GM12875 (cell line): ENCODE data around the gene LMO2.
"Not testable (repeated sequence)": the region's sequence is repeated elsewhere in the genome, so short reads cannot be mapped to it uniquely, and the experiment has no call there.

ENCODE experiments used
- H3K4me3 ChIP-seq: one replicate; pipeline ENCODE4 v1.5.1; 2011; ENCODE audit warnings: low read depth, low read length, control low read depth
- TF ChIP-seq, protein P1 (sequence below): IDR thresholded peaks from 2 replicates; pipeline ENCODE4 v1.5.1; 2011; ENCODE audit warnings: low read depth, mild to moderate bottlenecking, control low read depth, inconsistent platforms, low read length, moderate library complexity, borderline replicate concordance; ENCODE audit not compliant: insufficient read depth

The LMO2 gene

DNA sequence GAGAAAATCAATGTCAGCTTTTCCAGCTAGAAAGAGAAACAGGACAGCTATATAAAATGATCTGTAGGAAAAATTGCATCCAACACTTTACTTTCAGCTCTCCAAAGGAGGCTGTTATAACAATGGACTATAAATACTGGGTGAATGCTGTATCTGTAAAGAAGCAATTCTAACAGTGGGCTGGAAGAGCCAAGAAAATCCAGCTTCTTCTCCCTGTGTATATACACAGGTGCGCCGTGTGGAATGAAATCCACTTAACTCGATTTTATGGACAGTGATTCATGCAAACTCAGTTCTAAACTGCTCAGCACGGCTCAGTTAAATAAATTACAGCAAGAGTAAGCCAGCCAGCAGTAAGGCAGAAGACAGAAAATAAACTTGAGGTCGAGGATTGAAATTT, 32.5 kb upstream of the LMO2 start:
- no peak overlapping the region for H3K4me3 ChIP-seq
- TF ChIP-seq, protein P1, sequence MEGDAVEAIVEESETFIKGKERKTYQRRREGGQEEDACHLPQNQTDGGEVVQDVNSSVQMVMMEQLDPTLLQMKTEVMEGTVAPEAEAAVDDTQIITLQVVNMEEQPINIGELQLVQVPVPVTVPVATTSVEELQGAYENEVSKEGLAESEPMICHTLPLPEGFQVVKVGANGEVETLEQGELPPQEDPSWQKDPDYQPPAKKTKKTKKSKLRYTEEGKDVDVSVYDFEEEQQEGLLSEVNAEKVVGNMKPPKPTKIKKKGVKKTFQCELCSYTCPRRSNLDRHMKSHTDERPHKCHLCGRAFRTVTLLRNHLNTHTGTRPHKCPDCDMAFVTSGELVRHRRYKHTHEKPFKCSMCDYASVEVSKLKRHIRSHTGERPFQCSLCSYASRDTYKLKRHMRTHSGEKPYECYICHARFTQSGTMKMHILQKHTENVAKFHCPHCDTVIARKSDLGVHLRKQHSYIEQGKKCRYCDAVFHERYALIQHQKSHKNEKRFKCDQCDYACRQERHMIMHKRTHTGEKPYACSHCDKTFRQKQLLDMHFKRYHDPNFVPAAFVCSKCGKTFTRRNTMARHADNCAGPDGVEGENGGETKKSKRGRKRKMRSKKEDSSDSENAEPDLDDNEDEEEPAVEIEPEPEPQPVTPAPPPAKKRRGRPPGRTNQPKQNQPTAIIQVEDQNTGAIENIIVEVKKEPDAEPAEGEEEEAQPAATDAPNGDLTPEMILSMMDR = no peak

DNA sequence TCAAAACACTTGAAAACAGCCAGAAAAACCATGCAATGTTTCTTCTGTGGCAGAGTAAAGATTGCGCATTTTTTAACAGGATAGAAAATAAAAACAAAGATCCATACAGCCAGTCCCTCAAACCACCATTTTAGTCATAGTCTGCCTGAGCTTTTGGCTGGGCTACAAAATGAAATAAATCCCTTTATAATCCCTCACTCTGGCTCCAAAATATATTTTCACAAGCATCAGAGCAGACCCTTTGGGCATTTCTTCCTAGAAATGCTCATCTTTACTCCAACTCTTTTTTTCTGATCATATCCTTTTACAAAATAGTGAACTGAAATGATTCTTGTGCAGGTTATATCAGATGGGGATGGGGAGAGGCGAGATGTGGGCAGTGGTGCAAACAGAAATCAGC, 31.8 kb upstream of the LMO2 start:
- no peak overlapping the region for H3K4me3 ChIP-seq
- TF ChIP-seq, protein P1 = no peak

DNA sequence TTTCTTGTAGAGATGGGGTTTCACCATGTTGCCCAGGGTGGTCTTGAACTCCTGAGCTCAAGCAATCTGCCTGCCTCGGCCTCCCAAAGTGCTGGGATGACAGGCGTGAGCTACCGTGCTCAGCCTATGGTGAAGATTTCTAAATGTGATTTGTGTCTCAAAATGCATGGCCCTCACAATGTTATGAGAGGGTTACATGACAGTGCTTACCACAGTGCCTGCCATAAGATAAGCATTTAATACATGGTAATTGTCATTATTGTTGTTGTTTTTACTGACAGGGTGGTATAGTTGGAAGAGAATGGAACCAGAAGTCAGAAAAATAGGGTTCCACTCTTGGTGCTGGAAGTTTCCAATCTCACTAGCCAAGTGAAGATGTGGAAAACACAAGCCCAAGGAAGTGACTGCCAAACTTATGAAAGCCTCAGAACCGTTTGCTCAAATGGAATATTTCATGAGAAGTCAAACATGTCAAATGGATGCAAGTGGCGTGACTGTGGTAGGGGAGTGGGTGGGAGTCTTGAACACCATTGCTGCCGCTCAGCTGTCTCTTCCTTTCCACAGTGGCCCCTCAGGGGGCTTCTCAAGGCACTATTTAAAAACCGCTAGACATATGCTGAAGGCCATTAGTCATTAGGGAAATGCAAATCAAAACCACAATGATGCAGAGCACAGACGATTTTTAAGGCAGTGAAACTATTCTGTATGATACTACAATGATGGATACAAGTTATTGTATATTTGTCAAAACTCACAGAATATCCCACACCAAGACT, 29.1 kb upstream of the LMO2 start:
- TF ChIP-seq, protein P1 = no peak
- H3K4me3 ChIP-seq = no peak overlapping the region

DNA sequence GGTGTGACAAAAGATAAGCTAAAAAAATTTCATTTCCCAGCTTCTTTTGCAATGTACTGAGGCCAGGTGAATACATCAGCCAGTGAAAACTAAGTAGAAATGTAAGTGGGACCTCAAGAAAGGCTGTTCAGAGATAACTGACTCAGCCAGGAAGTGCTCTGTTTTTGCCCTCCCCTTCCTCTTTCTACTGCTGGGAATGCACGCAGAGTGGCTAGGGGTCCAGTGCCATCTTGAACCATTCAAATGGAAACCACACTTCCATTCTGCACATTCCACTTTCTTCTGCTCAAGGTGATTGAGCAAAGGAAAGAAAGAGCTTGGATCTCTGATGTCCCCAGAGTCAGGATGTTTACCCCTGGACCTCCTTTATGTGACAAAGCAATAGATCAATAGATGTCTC, 27.8 kb upstream of the LMO2 start:
- no peak overlapping the region for H3K4me3 ChIP-seq
- TF ChIP-seq, protein P1 = no peak

DNA sequence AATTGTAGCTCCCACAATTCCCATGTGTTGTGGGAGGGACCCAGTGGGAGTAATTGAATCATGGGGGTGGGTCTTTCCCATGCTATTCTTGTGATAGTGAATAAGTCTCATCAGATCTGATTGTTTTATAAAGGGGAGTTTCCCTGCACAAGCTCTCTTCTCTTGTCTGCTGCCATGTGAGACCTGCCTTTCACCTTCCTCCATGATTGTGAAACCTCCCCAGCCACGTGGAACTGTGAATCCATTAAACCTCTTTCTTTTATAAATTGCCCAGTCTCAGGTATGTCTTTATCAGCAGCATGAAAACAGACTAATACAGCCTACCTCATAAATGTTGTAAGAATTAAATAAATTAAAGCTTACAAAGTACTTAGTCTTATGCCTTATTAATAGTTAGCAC, 25.5 kb upstream of the LMO2 start:
- H3K4me3 ChIP-seq = not testable (repeated sequence)

DNA sequence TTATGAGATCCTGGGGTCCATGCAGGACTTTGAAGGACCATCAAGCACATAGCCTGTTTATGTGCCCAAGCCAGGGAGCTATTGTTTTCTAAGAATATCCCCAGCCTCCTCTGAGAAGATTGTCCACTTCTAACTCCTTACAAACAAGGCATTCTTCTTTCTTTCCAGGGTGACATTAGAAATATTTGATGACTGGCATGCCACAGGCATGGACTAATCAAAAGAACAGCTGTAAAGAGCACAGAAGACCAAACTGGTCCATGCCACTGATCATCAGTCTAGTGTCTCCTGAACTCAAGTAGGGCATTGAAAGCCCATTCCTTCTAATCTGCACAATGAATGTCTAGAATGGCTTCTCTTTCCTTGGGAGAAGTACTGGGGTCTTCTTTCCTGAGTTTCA, 24.9 kb upstream of the LMO2 start:
- TF ChIP-seq, protein P1 = no peak
- no peak overlapping the region for H3K4me3 ChIP-seq

DNA sequence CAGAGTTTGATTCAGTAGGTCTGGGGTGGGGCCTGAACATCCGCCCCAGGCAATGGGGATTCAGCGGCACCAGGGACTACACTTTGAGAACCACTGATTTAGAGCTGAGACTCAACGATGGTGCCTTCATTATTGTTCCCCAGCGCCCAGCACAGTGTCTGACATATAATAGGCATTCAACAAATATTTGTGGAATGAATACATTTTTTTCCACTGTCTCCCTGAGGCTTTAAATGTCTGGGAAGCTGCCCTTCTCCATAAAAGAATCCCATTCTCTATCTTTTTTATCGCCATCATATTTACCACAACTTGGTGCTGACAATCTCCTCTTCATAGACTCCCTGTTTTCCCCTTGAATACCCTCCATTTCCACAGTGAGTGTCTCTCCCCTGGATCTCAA, 23.6 kb upstream of the LMO2 start:
- no peak overlapping the region for H3K4me3 ChIP-seq
- TF ChIP-seq, protein P1 = no peak
